Measurements from ENCODE around the gene ALMS1.
"Not testable (repeated sequence)": the region's sequence is repeated elsewhere in the genome, so short reads cannot be mapped to it uniquely, and the experiment has no call there.

The ALMS1 gene

DNA sequence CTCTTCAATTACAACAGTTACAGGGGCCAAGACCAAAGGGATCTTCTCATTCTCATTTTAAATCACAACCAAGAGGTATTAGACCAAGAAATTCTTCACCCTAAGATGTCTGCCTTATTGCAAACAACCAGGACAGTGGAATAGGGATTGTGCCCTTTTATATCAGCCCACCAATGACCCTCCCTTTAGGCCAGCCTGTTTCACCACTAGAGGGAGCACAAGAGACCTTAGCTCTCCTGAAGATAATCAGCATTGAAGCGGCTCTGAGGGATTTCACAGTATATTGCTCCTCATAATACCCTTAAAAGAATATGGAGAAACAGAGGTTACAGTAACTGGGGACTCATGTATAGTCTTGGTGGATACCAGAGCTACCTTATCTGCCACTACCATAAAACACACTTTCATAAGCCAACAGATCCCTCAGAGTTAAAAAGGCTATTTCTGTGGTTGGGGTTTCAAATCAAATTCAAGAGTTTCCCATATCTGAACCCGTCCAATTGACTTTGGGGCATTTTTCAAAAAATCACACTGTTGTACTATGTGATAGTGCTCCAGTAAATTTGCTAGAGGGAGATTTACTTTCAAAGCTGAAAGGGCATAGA, 245.1 kb downstream of the ALMS1 start:
- DNase-seq = not testable (repeated sequence)

DNA sequence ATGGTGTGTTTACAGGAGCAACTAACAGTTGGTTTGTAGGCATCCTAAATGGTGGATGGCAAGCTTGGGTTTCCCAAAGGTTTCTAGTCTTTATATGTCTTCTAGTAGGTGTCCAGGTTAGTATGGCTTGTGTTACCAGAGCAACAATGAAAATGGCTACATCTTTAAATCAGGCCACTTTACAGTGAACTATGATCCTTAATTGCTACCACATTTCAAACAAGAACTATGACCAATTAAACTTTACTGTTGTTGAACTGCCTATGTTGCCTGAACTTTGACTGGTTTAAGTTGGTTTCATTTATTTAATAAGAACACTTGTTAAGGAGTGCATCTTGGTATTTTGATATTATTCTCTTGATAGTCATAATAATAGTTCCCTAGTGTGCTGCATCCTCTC, 251.3 kb downstream of the ALMS1 start:
- not testable (repeated sequence) for DNase-seq

DNA sequence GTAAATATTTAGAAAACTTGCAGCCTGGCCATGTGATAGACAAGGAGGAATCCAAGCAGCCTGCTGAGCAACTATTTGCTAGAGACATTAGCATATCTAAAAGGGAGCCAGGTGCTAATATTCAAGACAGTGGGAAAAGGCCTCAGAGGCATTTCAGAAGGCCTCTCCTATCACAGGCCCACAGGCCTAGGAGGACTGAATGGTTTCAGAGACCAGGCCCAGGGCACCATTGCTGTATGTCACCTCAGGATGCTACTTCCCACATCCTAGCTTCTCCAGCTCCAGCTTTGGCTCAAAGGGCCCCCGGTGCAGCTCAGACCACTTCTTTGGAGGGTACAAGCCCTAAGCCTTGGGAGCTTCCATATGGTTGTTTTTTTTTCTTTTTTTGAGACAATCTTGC, 252.8 kb downstream of the ALMS1 start:
- DNase-seq = no peak

DNA sequence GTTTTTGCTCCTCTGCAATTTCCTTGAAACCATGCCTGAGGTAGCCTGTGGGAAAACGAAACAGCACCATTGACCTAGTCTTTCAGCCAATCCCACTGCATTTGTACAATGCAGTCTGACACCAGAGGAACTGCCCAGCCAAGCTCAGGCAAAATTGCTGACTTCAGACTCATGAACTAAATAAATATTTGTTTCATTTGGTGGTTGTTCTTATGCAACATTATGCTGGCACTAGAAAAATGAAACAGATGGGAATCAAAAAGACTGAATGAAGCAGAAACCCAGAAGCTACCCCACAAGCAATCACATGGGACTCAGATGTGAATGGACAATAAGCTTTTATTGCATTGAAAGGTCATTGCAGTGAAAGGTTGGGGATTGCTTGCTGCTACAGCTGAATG, 254.9 kb downstream of the ALMS1 start:
- DNase-seq = no peak

DNA sequence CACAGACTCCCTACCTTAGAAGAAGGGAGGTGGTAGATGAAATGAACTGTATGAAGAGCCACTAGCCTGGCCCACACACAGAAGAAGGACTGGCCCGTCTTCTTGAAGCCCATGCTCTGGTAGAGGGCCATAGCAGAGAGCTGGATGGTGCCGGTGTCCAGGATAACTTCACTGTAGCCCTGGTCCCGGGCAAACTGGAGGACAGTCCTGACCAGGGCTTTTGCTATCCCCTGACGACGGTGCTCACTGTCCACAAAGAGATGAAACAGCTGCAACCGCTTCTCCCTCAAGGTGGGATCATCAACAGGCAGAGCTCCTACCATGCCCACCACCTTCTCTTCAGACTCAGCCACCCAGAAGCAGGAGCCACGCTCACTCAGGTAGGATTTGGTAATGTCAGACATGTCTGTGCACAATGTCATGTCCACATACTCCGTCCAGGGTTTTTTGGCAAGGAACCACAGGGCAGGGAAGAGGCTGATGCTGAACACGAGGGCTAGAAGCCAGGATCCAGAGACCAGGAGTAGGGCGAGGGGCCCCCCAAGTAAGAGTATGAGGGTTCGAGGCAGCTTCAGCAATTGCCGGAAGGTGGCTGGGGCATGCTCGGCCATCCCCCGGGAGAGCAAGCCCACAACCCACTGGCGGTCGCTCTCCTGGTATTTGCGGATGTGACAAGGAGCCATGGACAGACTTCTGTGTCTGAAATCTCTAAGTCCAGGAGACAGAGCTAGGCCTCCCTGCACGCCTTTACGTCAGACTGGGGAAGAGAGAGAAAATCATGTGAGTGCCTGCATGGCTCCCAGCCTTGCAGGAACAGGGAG, 255.5 kb downstream of the ALMS1 start:
- no peak for DNase-seq

DNA sequence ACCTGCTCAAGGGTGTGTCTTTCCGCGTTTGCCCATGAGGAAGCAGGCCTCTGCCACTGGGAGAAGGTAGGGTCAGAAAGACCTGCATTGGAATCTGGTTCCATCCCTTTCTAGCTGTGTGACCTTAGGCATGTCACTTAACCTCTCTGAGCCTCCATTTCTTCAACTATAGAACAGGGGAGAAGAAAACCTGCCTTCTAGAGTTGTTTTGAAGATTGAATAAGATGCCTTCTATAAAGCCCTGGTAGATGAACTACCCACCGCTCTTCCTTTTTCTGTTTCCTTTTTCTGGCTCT, 256.1 kb downstream of the ALMS1 start:
- no peak for DNase-seq

DNA sequence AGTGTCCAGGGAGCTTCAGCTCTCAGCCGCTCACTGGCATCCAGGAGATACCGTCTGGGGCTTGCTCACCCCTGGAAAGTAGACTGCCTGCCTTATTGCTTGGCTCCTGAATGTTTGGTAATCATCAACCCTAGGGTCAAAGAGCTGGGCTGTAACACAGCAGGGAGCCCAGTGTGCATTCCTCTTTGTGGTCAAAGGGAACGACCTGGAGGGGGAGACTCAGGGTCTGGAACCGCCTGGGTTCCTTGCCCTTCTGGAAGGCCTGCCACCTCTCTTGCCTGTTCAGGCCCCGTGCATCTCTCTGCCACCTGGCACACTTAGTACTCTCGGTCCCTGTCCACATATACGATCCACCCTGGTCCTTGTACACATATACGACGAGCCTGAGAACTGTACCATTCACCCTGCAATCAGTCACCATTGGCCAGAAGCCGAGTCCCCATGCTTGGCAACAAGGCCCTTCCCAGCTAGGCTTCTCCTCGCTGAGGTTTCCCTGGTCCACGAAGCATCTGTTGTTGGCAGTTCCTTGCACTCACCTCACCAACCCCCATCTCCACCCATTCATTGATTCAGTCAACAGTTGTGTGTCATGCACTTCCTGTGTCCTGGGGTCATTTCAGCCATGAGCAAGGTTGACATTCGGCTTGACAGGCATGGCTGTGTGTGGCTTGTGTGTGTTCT, 256.8 kb downstream of the ALMS1 start, which contains the start of gene NAT8:
NAT8 (minus strand) TSS at position 85 of the 681 bp plus-strand sequence. CDS start 794 bp downstream, outside the sequence.
- no peak for DNase-seq

DNA sequence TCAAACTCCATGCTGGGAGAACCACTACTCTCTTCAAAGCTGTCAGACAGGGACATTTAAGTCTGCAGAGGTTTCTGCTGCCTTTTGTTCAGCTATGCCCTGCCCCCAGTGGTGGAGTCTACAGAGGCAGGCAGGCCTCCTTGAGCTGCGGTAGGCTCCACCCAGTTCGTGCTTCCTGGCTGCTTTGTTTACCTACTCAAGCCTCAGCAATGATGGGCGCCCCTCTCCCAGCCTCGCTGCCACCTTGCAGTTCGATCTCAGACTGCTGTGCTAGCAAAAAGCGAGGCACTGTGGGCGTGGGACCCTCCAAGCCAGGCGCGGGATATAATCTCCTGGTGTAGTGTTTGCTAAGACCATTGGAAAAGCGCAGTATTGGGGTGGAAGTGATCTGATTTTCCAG, 262.1 kb downstream of the ALMS1 start:
- DNase-seq = not testable (repeated sequence)

DNA sequence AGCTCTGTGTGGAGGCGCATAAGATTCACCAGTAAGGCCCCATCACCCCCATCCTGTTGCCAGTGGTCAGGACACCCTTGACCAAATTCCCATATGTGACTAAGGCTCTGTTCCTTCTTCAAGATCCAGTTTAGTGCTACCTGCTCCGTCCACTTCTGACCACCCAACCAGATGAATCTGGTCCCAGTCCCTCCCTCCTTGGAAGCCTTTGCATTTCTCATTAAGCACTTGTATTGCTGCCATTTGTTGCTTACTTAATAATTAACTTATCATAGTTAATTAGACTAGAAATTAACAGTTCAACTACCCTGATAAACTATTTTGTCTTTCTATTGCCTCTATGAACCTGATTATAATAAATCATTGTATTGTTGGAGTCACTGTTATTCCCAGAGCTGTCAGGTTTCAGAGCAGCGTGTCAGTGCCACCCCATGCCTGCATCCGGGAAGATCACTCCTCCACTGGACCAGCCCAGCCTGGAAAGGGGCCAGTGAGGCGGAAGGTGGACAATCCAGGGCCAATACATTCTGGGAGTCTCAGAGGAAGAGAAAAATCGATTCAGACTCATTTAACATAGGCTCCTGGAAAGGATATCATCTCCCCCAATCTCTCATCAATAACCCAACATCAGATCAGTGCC, 266.1 kb downstream of the ALMS1 start:
- no peak for DNase-seq

DNA sequence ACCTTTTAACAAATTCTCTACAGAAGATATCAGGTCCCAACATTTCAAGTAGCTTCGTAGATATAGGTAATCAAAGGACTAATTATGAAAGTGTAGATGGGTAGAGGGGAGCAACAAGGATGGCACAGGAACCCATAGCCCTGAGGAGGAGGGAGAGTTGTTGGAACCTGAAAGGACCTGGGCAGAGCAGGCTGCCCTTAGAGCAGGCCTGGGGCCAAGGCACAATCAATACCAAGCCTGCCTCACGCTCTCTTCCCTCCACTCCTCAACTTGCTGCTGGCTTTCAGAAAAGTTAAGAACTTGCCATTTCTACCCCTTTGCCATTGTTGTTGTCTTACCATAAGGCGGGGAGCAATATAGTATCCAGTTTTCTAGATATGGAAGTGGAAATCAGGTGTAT, 266.7 kb downstream of the ALMS1 start:
- no peak for DNase-seq

DNA sequence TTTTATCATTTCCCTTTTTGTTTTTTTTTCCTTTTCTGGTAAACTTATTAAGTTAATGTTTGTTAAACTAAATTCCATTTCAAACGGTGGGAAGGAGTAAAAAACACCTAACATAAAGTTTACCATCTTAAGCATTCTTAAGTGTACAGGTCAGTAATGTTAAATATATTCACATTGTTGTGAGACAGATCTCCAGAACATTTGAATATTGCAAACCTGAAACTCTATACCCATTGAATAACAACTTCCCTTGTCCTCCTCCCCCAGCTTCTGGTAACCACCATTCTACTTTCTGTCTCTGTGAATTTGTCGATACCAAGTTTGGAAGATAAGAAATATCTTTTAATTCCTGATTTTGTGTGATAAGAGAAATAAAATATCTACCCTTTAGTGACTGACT, 268.5 kb downstream of the ALMS1 start:
- no peak for DNase-seq
